Stimulated activated CD4-positive, alpha-beta T cell treated with anti-CD3 and anti-CD28 coated beads, Interleukin-12 subunit alpha, Interleukin-12 subunit beta, amount 100 ng/mL, for 48 hours (primary cell): Measurements from ENCODE around the gene TP73.

Experiments used
- DNase-seq, 3 donors: peaks; one replicate each; pipeline ENCODE4 v3.0.0-alpha.2; 2020; ENCODE audit warnings: low read depth in 2 of 3, low spot score in 1 of 3

The TP73 gene

GRCh38 chr1:3777078-3777547, 124.8 kb downstream of the TP73 start:
- no peak for DNase-seq

GRCh38 chr1:3777647-3778589, 125.6 kb downstream of the TP73 start:
- no peak for DNase-seq

GRCh38 chr1:3778590-3779264, 126.4 kb downstream of the TP73 start:
- no peak for DNase-seq

DNA sequence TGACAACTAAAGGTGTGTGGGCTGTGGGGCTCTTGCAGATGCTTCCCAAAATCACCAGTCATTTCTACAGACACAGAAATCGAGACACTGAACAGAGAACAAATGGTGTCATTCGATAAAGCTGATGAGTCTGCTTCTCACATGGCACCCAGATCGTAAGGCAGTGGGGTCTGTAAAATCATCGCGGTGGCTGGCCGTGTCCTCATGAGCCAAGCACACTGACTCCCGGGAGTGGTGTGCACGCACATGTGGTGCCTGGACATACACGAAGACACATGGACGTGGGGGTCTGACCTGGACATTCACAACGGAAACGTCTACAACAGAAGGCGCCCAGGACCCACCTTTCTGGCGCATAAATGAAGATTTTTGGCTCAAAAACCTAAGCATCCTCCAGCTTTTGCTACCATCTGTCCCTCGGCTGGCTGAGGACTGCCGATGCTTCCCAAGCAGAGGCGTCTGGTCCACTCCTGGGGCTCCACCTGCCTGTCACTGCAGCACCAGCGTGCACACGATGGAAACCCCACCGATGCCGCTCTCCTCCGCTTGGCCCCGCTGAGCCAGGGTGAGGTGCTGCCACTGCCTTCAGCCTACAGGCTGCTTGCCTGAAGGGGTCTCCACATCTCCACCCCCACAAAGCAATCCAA, 127.1 kb downstream of the TP73 start:
- no peak for DNase-seq

DNA sequence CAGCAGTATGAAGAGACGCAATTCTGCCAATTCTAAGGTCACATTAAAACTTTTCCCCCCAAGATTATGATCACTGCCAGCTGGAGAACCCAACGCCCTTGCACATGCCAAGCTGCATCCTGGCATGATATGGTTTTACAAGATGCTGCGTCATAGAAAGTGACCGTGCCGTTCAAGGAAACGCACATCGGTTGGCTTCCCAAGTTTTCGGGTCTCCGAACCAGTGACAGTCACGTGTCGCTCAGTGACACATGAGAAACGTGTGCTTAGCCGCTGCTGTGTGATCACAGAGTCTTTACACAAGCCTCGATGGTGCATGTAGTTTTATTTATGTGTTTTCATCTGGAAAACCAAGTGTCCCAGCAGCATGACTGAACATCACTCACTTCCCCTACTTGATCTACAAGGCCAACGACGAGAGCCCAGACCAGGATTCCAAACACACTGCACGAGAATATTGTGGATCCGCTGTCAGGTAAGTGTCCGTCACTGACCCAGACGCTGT, 127.6 kb downstream of the TP73 start:
- no peak for DNase-seq

DNA sequence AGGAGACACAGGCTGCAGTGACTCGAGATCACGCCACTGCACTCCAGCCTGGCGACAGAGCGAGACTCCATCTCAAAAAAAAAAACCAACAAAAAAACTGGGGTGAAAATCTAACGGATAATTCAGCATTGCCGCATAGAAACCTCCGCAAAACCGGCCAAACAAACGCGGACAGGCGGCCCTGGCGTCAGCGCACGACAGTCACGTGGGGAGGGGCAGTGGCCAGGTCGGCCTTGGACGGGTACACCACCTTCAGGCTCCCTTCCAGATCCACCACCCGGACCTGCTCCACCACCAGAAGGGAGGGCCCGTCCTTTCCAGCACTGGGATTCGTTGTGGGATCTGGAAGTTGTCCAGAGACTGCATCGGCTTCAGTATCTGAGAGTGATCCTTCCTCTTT, 128.6 kb downstream of the TP73 start:
- no peak for DNase-seq

GRCh38 chr1:3783651-3784474, 131.5 kb downstream of the TP73 start:
- DNase-seq = no peak

- DNase-seq = no peak
These were observed 132.7 kb downstream of the TP73 start for GRCh38 chr1:3785045-3785444.

- no peak for DNase-seq
These were observed 133.3 kb downstream of the TP73 start for GRCh38 chr1:3785456-3786157.
